CD4-positive, alpha-beta T cell (primary cell): ENCODE results near the gene TNK2. TPM values are rescaled to one million over a fixed set of nuclear protein-coding genes. Genes with fewer than 3 reads are reported as not detected.
"Not testable (repeated sequence)": the region's sequence is repeated elsewhere in the genome, so short reads cannot be mapped to it uniquely, and the experiment has no call there.

Source experiments
- ATAC-seq: fragments of 200-7000 bp; cut with Tn5 transposase; one replicate; pipeline ENCODE4 v1.10.0; 2022; ENCODE audit warnings: mild to moderate bottlenecking; ENCODE audit not compliant: poor library complexity
- CTCF ChIA-PET: fragments of 350-600 bp; sonication (Branson Sonifier 250); formaldehyde crosslinking; loops from one replicate; lab custom pipeline; 2021; ENCODE audit warnings: antibody characterized with exemption, inconsistent platforms; lab: Charles Lee
- POLR2A ChIA-PET: fragments of 350-600 bp; sonication (Branson Sonifier 250); formaldehyde crosslinking; loops from one replicate; lab custom pipeline; 2021; ENCODE audit warnings: antibody characterized with exemption, inconsistent platforms; lab: Charles Lee
- DNase-seq, 14 experiments: peaks; one replicate each; pipeline ENCODE4 v3.0.0-alpha.2; 2013 to 2020; ENCODE audit warnings: mixed read lengths in 2 of 14
- H3K27ac ChIP-seq, 2 donors: one replicate each; pipeline versions ENCODE4 v1.5.1 to v1.7.0; 2013; ENCODE audit warnings: low read length in 2 of 2, low read depth in 1 of 2, mild to moderate bottlenecking in 1 of 2
- H3K27me3 ChIP-seq, 2 experiments: 1 replicate in 1 of 2; 2 replicates in 1 of 2; pipeline versions ENCODE4 v1.6.1 to v1.7.0; 2013; ENCODE audit warnings: low read length in 2 of 2, control low read depth in 1 of 2, mild to moderate bottlenecking in 1 of 2, moderate library complexity in 1 of 2; ENCODE audit not compliant: insufficient read depth in 2 of 2, control insufficient read depth in 1 of 2
- H3K36me3 ChIP-seq: one replicate; pipeline ENCODE4 v1.6.1; 2013; ENCODE audit warnings: low read length, control low read depth; ENCODE audit not compliant: insufficient read depth
- H3K4me1 ChIP-seq: one replicate; pipeline ENCODE4 v1.6.1; 2013; ENCODE audit warnings: low read length, control low read depth; ENCODE audit not compliant: insufficient read depth
- H3K4me3 ChIP-seq: one replicate; pipeline ENCODE4 v1.5.1; 2013; ENCODE audit warnings: mild to moderate bottlenecking, low read length, moderate library complexity
- H3K9me3 ChIP-seq, 2 experiments: 1 replicate in 1 of 2; 2 replicates in 1 of 2; pipeline versions ENCODE4 v1.6.1 to v1.7.0; 2013; ENCODE audit warnings: low read length in 2 of 2, mild to moderate bottlenecking in 2 of 2, control low read depth in 1 of 2, moderate library complexity in 1 of 2; ENCODE audit not compliant: control insufficient read depth in 1 of 2, insufficient read depth in 1 of 2
- H3K27ac Mint-ChIP-seq: one replicate; pipeline ENCODE4 v1.8.0; 2020; ENCODE audit warnings: mixed read lengths
- H3K27me3 Mint-ChIP-seq: one replicate; pipeline ENCODE4 v1.8.0; 2021; ENCODE audit warnings: mixed read lengths
- H3K36me3 Mint-ChIP-seq: one replicate; pipeline ENCODE4 v1.8.0; 2021; ENCODE audit warnings: low read depth, mixed read lengths
- H3K4me1 Mint-ChIP-seq: one replicate; pipeline ENCODE4 v1.8.0; 2021; ENCODE audit warnings: low read depth, mixed read lengths
- H3K4me3 Mint-ChIP-seq: one replicate; pipeline ENCODE4 v1.8.0; 2020; ENCODE audit warnings: mild to moderate bottlenecking, mixed read lengths
- H3K9me3 Mint-ChIP-seq: one replicate; pipeline ENCODE4 v1.8.0; 2020; ENCODE audit warnings: mixed read lengths
- CTCF ChIP-seq: fragments of 200-600 bp; IDR thresholded peaks from one replicate; pipeline ENCODE4 v1.8.0; 2022; ENCODE audit warnings: antibody characterized with exemption, mild to moderate bottlenecking
- intact Hi-C, 2 experiments: fragments of 100-400 bp; cut with DNase I in 1 of 2; cut with micrococcal nuclease in 1 of 2; formaldehyde crosslinking; loops; one replicate each; pipeline versions ENCODE4 v1.15.1 to v1.9.0; 2023 to 2025; cut with DNase I, micrococcal nuclease
- polyA plus RNA-seq, 2 donors: library from polyadenylated mRNA; unstranded; fragments of 120-200 nt; gene quantifications; one replicate each; pipeline ENCODE4 v1.2.1, GENCODE V29; 2013
- total RNA-seq, 174 experiments: library from RNA in 2 of 174; stranded (reverse) in 2 of 174; gene quantifications; one replicate each; pipeline ENCODE4 v1.2.3 and lab custom pipeline; 2021 to 2026

The TNK2 gene
- 100 to 1,000 TPM; 161 to 171 TPM for total RNA-seq
- 69.9 TPM for polyA plus RNA-seq (2013, experiment 1 of 2)
- 104 TPM for polyA plus RNA-seq (2013, experiment 2 of 2)
- 32.7 to 355 (median 127) reads per million in 172 experiments for total RNA-seq (lab: John Stamatoyannopoulos, UW)

GRCh38 chr3:195907934-195908693 is at the start of gene TNK2:
TSS of gene TNK2 (minus strand) at chr3:195908551. CDS start at chr3:195888588, 19,963 bp downstream.
- H3K4me1 Mint-ChIP-seq, result peaks cover 48% of the 10 kb centered on the region
- Histone ChIP-seq H3K9me3 (no peaks in the 10 kb centered on the region), H3K27me3 (no peaks in the 10 kb centered on the region), H3K36me3 (no peaks in the 10 kb centered on the region), H3K27ac (peak within 1 kb of the TSS; percentile 93 to 98), H3K4me3 (peak within 1 kb of the TSS; percentile 72), H3K4me1 (peaks cover 60% of the 10 kb centered on the region)
- POLR2A ChIA-PET, result interaction anchor here (0.9 to 7.6 kb wide), 7 partner anchors 8 to 366 kb away, joined by 3 to 231 read pairs (median 7); partner anchors contain the start of gene PPP1R2
- intact Hi-C loops, result loop anchor here (1.0 to 5.0 kb wide), 5 partner anchors 7 to 637 kb away; partner anchors contain the start of genes ACAP2 (in 1 of the 2), TFRC (in 1 of the 2) and XXYLT1 (in 1 of the 2)
- ATAC-seq (peak; percentile 11), DNase-seq (peak; percentile 32 to 84 (median 50))
- H3K27ac Mint-ChIP-seq, result peak within 1 kb of the TSS; percentile 99
- peak within 1 kb of the TSS; percentile 96 for H3K4me3 Mint-ChIP-seq
- H3K9me3 Mint-ChIP-seq, result no peaks in the 10 kb centered on the region
- no peaks in the 10 kb centered on the region for H3K27me3 Mint-ChIP-seq
- CTCF ChIA-PET, result interaction anchor here (0.7 to 4.8 kb wide), 5 partner anchors 12 to 58 kb away, joined by 3 to 91 read pairs (median 7); no protein-coding TSS in a partner anchor
- peaks cover 22% of the 10 kb centered on the region for H3K36me3 Mint-ChIP-seq
- TF ChIP-seq CTCF, result no peak

GRCh38 chr3:195956577-195956976 is 48.2 kb upstream of the TNK2 start:
- CTCF ChIA-PET, result no interaction called here
- no peaks in the 10 kb centered on the region for H3K9me3 Mint-ChIP-seq
- H3K4me1 ChIP-seq, result peaks cover 9% of the 10 kb centered on the region

GRCh38 chr3:195955416-195955841 is 47.1 kb upstream of the TNK2 start:
- H3K4me3 ChIP-seq, H3K36me3 ChIP-seq, POLR2A ChIA-PET, H3K27me3 Mint-ChIP-seq, H3K9me3 ChIP-seq, ATAC-seq, H3K27ac ChIP-seq, H3K27me3 ChIP-seq, intact Hi-C loops, H3K9me3 Mint-ChIP-seq: not testable (repeated sequence)
- peaks cover 11% of the 10 kb centered on the region for H3K4me1 ChIP-seq
- CTCF ChIA-PET, result interaction anchor here (0.8 kb wide), 1 partner anchor 61 kb away, joined by 3 read pairs; no protein-coding TSS in a partner anchor
- H3K4me1 Mint-ChIP-seq, result peaks cover 27% of the 10 kb centered on the region
- peak in 2 of 14 experiments; percentile 21 to 28 for DNase-seq
- peaks cover 12% of the 10 kb centered on the region for H3K36me3 Mint-ChIP-seq
- peak overlapping the region; percentile 86 for H3K27ac Mint-ChIP-seq
- peak overlapping the region; percentile 87 for H3K4me3 Mint-ChIP-seq

More at GRCh38 chr3:195956577-195956976, 48.2 kb upstream of the TNK2 start:
- H3K36me3 Mint-ChIP-seq, result peaks cover 23% of the 10 kb centered on the region
- H3K27ac ChIP-seq, result no peak overlapping the region
- no peak for TF ChIP-seq CTCF
- ATAC-seq (no peak), DNase-seq (no peak)
- H3K27me3 ChIP-seq, result no peaks in the 10 kb centered on the region
- H3K27me3 Mint-ChIP-seq, result no peaks in the 10 kb centered on the region
- no peak overlapping the region for H3K4me3 Mint-ChIP-seq
- POLR2A ChIA-PET, result no interaction called here
- intact Hi-C loops, result no loop called here
- no peak overlapping the region for H3K4me3 ChIP-seq
- peaks cover 19% of the 10 kb centered on the region for H3K4me1 Mint-ChIP-seq
- peaks cover 9% of the 10 kb centered on the region for H3K36me3 ChIP-seq
- peak overlapping the region; percentile 86 for H3K27ac Mint-ChIP-seq
- no peaks in the 10 kb centered on the region for H3K9me3 ChIP-seq

GRCh38 chr3:195954752-195955119 is 46.4 kb upstream of the TNK2 start:
- H3K36me3 ChIP-seq, intact Hi-C loops, POLR2A ChIA-PET, H3K27ac ChIP-seq, H3K9me3 ChIP-seq, H3K27me3 Mint-ChIP-seq, H3K27me3 ChIP-seq, H3K9me3 Mint-ChIP-seq: not testable (repeated sequence)
- Mint-ChIP-seq H3K4me1 (peaks cover 31% of the 10 kb centered on the region), H3K36me3 (peaks cover 12% of the 10 kb centered on the region), H3K4me3 (peak overlapping the region; percentile 92), H3K27ac (peak overlapping the region; percentile 83)
- peaks cover 11% of the 10 kb centered on the region for H3K4me1 ChIP-seq
- peak overlapping the region; percentile 44 for H3K4me3 ChIP-seq
- peak; percentile 65 for ATAC-seq
- CTCF ChIA-PET, result interaction anchor here (0.8 kb wide), 1 partner anchor 61 kb away, joined by 3 read pairs; no protein-coding TSS in a partner anchor
- DNase-seq, result peak in 10 of 14 experiments; percentile 19 to 60 (median 36)

DNA sequence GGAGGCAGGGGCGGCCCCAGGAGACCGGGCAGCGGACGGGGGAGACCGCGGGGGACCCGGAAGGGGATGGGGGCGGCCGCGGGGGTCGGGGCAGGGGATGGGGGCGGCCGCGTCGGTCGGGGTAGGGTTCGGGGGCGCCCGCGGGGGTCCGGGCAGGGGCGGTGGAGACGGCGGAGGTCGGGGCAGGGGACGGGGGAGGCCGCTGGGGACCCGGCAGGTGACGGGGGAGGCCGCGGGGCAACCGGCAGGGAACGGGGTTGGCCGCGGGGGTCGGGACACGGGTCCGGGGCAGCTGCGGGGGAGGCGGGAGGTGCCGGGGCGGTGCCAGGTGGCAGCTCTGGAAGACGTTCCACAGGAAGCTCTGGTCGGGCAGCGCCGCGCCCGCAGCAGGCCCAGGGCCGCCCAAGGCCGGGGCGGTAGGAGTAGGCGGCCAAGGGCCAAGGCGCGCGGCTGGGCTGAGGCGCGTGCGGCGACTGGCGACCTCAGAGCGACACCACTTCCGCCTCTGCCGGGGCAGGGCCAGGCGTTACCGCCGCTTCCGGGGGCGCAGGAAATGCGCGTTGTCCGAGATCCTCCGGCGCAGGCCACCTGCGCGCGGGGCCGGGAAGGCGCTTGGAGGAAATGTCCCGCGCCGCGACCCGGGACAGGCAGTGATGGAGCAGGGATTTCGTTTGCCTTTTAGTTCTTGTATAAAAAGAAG is 45.9 kb upstream of the TNK2 start:
- peak overlapping the region; percentile 44 for H3K4me3 ChIP-seq
- H3K4me1 Mint-ChIP-seq, result peaks cover 30% of the 10 kb centered on the region
- H3K36me3 Mint-ChIP-seq, H3K27me3 Mint-ChIP-seq, H3K36me3 ChIP-seq, intact Hi-C loops, H3K9me3 Mint-ChIP-seq, H3K27me3 ChIP-seq, H3K27ac ChIP-seq, POLR2A ChIA-PET, H3K9me3 ChIP-seq, CTCF ChIA-PET: not testable (repeated sequence)
- H3K4me3 Mint-ChIP-seq, result peak overlapping the region; percentile 92
- DNase-seq (peak; percentile 36 to 84 (median 62)), ATAC-seq (peak; percentile 86)
- H3K27ac Mint-ChIP-seq, result peak overlapping the region; percentile 83
- peaks cover 11% of the 10 kb centered on the region for H3K4me1 ChIP-seq
